RWPE1 (cell line): Measurements from ENCODE around the gene BIK.

Source experiments
- CTCF ChIA-PET: fragments of 350-600 bp; sonication (Branson Sonifier 250); formaldehyde crosslinking; extraction: SDS; loops from one replicate; lab custom pipeline; 2021; lab: Yijun Ruan, JAX
- POLR2A ChIA-PET: fragments of 400-600 bp; formaldehyde crosslinking; extraction: SDS; loops from one replicate; lab custom pipeline; 2020; ENCODE audit warnings: antibody characterized with exemption; ENCODE audit not compliant: low non-redundant PET; lab: Yijun Ruan, JAX
- DNase-seq: peaks from one replicate; pipeline ENCODE4 v3.0.0; 2012; ENCODE audit warnings: low spot score
- H3K27ac ChIP-seq: fragments of 450-650 bp; 2 replicates; pipeline ENCODE4 v1.5.1; 2017
- TF ChIP-seq, protein P1 (sequence below): fragments of 450-650 bp; conservative IDR thresholded peaks from 2 replicates; pipeline ENCODE4 v1.5.1; 2017; ENCODE audit warnings: low read depth, mild to moderate bottlenecking

Gene BIK

DNA sequence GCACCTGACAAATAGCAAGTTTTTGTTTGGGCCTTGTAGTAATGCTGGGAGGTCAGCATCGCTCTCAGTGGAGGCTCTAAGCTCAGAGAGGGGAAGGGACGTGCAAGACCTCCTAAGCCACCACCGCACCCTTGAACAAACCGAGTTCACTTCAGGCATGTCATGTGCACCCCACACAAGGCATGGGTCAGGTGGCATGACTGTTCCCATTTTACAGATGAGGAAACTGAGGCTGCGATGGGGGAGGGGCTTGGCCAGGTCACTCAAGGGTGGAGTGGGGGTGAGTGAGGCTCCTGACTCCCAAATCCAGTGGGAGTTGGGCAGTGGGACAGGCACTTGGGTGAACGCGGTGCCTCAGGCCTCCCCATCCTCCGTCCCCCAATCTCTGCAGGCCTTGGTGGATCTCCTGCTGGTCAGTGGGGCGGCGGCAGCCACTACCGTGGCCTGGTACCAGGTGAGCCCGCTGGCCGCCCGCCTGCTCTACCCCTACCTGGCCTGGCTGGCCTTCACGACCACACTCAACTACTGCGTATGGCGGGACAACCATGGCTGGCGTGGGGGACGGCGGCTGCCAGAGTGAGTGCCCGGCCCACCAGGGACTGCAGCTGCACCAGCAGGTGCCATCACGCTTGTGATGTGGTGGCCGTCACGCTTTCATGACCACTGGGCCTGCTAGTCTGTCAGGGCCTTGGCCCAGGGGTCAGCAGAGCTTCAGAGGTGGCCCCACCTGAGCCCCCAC lies 52.0 kb downstream of the BIK start:
- DNase-seq, result no peak
- H3K27ac ChIP-seq, result peak overlapping the region; percentile 98
- TF ChIP-seq, protein P1, sequence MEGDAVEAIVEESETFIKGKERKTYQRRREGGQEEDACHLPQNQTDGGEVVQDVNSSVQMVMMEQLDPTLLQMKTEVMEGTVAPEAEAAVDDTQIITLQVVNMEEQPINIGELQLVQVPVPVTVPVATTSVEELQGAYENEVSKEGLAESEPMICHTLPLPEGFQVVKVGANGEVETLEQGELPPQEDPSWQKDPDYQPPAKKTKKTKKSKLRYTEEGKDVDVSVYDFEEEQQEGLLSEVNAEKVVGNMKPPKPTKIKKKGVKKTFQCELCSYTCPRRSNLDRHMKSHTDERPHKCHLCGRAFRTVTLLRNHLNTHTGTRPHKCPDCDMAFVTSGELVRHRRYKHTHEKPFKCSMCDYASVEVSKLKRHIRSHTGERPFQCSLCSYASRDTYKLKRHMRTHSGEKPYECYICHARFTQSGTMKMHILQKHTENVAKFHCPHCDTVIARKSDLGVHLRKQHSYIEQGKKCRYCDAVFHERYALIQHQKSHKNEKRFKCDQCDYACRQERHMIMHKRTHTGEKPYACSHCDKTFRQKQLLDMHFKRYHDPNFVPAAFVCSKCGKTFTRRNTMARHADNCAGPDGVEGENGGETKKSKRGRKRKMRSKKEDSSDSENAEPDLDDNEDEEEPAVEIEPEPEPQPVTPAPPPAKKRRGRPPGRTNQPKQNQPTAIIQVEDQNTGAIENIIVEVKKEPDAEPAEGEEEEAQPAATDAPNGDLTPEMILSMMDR, result no peak
- ChIA-PET CTCF (no interaction called here), POLR2A (no interaction called here)

DNA sequence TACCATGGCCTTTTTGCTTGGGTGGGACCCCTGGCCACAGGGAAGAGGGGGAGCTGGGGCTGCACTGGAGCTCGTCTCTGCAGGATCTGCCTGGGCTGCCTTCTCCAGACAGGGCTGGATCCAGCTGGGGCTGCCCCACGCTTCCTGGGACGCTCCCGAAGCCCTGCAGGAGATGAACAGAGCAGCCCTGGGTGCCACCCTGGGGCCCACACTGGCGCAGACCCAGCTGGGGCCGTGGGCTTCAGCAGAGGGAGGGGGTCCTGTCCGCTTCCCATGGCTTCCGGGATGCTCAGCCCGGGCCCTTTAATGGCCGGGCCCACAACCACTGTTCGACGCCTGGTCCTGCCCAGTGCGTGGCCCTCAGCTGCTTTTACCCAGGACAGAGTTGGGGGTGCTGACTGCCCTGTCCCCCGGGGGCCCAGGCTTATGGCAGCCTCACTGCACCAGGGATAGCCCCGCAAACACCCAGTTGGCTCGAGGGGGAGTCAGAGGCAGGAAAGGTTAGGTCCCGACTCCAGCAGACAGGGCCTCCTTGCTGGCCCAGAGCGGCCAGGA lies 52.8 kb downstream of the BIK start:
- H3K27ac ChIP-seq, result peak overlapping the region; percentile 98
- ChIA-PET CTCF (no interaction called here), POLR2A (interaction anchor here (0.8 kb wide), 1 partner anchor 24 kb away, joined by 3 read pairs; no protein-coding TSS in a partner anchor)
- TF ChIP-seq, protein P1, result no peak
- no peak for DNase-seq

DNA sequence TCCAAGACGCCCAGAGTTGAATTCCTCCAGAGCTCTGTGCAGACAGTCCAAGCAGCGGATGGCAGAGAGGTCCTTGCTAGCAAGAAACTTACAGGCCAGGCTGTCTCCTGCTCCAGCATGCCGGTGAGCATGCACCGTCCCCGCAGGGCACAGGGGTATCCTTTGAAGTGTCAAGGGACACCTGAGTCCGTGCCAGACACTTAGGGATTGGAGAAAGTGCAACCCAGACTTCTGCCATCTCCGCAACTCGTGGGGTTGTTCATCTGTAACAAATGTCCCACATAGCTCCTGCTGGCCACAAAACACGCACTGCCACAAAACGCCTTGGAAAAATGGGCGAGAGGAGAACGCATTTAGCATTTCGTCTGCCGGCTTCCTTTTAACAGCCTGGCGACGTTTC lies 54.1 kb downstream of the BIK start:
- H3K27ac ChIP-seq, result peak overlapping the region; percentile 98
- CTCF ChIA-PET, result no interaction called here
- DNase-seq, result no peak
- TF ChIP-seq, protein P1, result no peak
- POLR2A ChIA-PET, result no interaction called here

DNA sequence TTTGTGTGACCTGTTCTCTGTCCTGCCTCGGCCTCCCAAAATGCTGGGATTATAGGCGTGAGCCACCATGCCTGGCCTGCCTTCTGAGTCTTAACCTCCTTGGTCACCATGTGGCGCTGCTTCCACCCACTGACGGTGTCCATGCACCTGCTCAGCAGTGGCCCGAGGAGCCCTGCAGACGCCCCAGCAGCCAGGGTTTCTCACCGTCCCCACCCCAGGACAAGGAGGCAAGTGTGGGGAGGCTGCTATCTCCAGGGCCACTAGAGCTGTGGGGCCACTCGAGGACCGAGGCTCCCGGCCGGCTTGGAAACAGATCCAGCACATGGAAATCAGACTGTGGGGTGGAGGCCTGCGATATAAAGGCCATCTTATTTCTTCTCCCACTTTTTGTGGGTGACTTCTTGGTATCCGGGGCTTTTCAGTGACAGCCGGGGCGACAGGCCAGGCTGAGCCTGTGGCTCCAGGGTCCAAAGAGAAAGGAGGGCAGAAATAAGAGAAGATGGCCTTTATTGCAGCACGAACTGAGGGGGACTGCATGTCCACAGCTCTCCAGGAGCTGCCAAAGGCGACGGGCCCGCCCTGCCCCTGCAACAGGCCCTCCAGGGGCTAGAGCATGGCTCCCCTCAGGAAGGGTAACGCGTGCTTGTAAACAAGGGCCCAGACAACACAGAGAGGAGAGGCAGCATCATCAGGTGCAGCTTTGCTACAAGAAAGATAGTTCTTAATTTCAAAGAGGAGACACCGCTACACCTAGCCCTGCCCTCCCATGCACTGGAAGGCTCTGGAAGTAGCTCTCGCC lies 55.8 kb downstream of the BIK start:
- ChIA-PET CTCF (no interaction called here), POLR2A (no interaction called here)
- no peak for DNase-seq
- TF ChIP-seq, protein P1, result no peak
- peak overlapping the region; percentile 56 for H3K27ac ChIP-seq

DNA sequence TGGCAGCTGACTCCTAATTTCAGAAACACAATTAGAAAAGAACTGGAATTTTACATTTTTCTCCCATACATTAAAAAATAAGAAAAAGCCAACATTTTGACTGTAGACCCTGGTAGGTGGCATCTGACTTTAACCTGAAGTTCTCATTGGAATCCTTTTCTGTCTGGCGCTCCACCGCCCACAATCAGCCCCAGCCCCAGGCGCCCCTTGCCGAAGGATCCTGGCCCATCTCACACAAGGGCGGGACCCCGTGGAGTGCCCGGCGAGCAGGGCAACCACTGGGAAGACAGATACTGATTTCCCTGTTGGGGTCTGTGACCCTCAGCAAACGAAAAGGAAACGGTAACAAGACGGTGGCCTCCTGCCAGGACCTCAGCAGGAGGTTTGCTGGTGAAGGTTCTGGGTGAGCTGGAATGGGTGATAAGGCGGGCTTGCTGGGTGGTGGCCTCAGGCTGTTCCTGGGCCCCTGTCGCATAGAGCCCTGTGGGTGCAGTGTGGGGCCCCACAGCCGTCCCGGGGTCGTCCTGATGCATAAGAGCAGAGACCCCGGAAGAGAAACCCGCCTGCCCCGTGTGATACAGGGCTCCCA lies 56.5 kb downstream of the BIK start:
- H3K27ac ChIP-seq, result peak overlapping the region; percentile 56
- DNase-seq, result no peak
- POLR2A ChIA-PET, result no interaction called here
- CTCF ChIA-PET, result no interaction called here
- TF ChIP-seq, protein P1, result no peak
